Hepatocyte (in vitro differentiated cells): Measurements from ENCODE around the gene MYLIP.

Experiments
- CTCF ChIP-seq: fragments of 200-600 bp; sonication (generic); IDR thresholded peaks from 2 replicates; pipeline ENCODE4 v1.5.1; 2016; ENCODE audit warnings: antibody characterized with exemption, mild to moderate bottlenecking; ENCODE audit not compliant: poor library complexity
- EZH2 ChIP-seq: fragments of 200-600 bp; sonication (generic); IDR thresholded peaks from 2 replicates; pipeline ENCODE4 v1.6.1; 2016; ENCODE audit warnings: antibody characterized with exemption, mild to moderate bottlenecking, borderline replicate concordance

- TF ChIP-seq CTCF (no peak), EZH2 (no peak)
Observed at GRCh38 chr6:16162003-16162402, 33.1 kb downstream of the MYLIP start.
